HepG2 (cell line): ENCODE results near the gene CTIF. TPM values are rescaled to one million over a fixed set of nuclear protein-coding genes. Genes with fewer than 3 reads are reported as not detected.

Source experiments
- MLXIP ChIP-seq: sonication (generic); formaldehyde crosslinking; IDR thresholded peaks from 2 replicates; pipeline ENCODE4 v1.9.0; 2021; ENCODE audit warnings: missing genetic modification reagents, borderline replicate concordance
- NR2F2 ChIP-seq: IDR thresholded peaks from 2 replicates; pipeline ENCODE4 v1.6.1; 2012; ENCODE audit warnings: low read depth, inconsistent platforms, borderline replicate concordance
- POLR2A ChIP-seq, 2 experiments: IDR thresholded peaks; 2 replicates each; pipeline ENCODE4 v1.6.1; 2011; ENCODE audit warnings: low read depth in 2 of 2, low read length in 2 of 2, mild to moderate bottlenecking in 1 of 2, moderate library complexity in 1 of 2; ENCODE audit not compliant: insufficient read depth in 1 of 2
- RFXANK ChIP-seq: IDR thresholded peaks from 2 replicates; pipeline ENCODE4 v1.6.1; 2016
- SKIL ChIP-seq: sonication (generic); formaldehyde crosslinking; IDR thresholded peaks from 2 replicates; pipeline ENCODE4 v1.8.0; 2022; ENCODE audit warnings: missing genetic modification reagents, mild to moderate bottlenecking, moderate library complexity, borderline replicate concordance
- THAP8 ChIP-seq: sonication (generic); formaldehyde crosslinking; IDR thresholded peaks from 2 replicates; pipeline ENCODE4 v1.5.1; 2020; ENCODE audit warnings: missing genetic modification reagents, mild to moderate bottlenecking, borderline replicate concordance
- ZNF121 ChIP-seq: sonication (generic); formaldehyde crosslinking; IDR thresholded peaks from 2 replicates; pipeline ENCODE4 v1.5.0; 2020; ENCODE audit warnings: mild to moderate bottlenecking, missing genetic modification reagents
- ZNF281 ChIP-seq: sonication (generic); formaldehyde crosslinking; IDR thresholded peaks from 2 replicates; pipeline ENCODE4 v1.4.0; 2020; ENCODE audit warnings: missing genetic modification reagents, borderline replicate concordance
- ZNF513 ChIP-seq: sonication (generic); formaldehyde crosslinking; conservative IDR thresholded peaks from 2 replicates; pipeline ENCODE4 v1.5.0; 2020; ENCODE audit warnings: missing genetic modification reagents
- ZNF576 ChIP-seq: sonication (generic); formaldehyde crosslinking; IDR thresholded peaks from 2 replicates; pipeline ENCODE4 v1.4.0; 2020; ENCODE audit warnings: mild to moderate bottlenecking, missing genetic modification reagents
- ZNF710 ChIP-seq: sonication (generic); formaldehyde crosslinking; IDR thresholded peaks from 2 replicates; pipeline ENCODE4 v1.5.0; 2020; ENCODE audit warnings: mild to moderate bottlenecking, missing genetic modification reagents, borderline replicate concordance
- ZNF800 ChIP-seq: sonication (generic); formaldehyde crosslinking; IDR thresholded peaks from 2 replicates; pipeline ENCODE4 v1.4.0; 2020; ENCODE audit warnings: missing genetic modification reagents
- ZNF839 ChIP-seq: sonication (generic); formaldehyde crosslinking; IDR thresholded peaks from 2 replicates; pipeline ENCODE4 v1.4.0; 2020; ENCODE audit warnings: missing genetic modification reagents, mild to moderate bottlenecking, borderline replicate concordance
- polyA plus RNA-seq, 8 experiments: library from polyadenylated mRNA; depleted of rRNA in 3 of 8; stranded (reverse) in 7 of 8; unstranded in 1 of 8; fragments of >200 nt; fragmentation: Illumina TruSeq in 4 of 8; extraction: Trizol in 4 of 8; gene quantifications; 2 replicates each; pipeline versions ENCODE4 v1.2.1 to v1.2.3, GENCODE V29; 2011 to 2016; ENCODE audit warnings: low read depth in 4 of 8, missing spikeins in 1 of 8, mixed read lengths in 1 of 8; ENCODE audit not compliant: insufficient read depth in 1 of 8
- total RNA-seq, 5 experiments: library from RNA; depleted of rRNA; stranded (reverse); fragments of >200 nt; fragmentation: Illumina TruSeq; extraction: Trizol; gene quantifications; 2 replicates each; pipeline ENCODE4 v1.2.3, GENCODE V29; 2016; ENCODE audit warnings: low read depth in 1 of 5

The CTIF gene
- total and polyA plus RNA-seq, 2 of the 13 experiments (the other 11 are each of a cell fraction or from before 2014, with no cell fraction given), result 18.2 to 28.0 TPM

- TF ChIP-seq ZNF281 (CRISPR knock-in tag) (no peak), MLXIP (CRISPR knock-in tag) (no peak), POLR2A (IDR thresholded peaks at IDR 0.05; ENCODE audit: insufficient read depth in 1 of 2, low read depth in 2 of 2, low read length in 2 of 2) (no peak), ZNF839 (CRISPR knock-in tag) (0 out of 2 replicates have a peak, but pooled peaks have one; percentile 74), SKIL (CRISPR knock-in tag) (no peak; the same call in 1 of the 2 replicates), RFXANK (CRISPR knock-in tag) (0 out of 2 replicates have a peak, but pooled peaks have one; percentile 58), ZNF121 (CRISPR knock-in tag) (no peak; the same call in 1 of the 2 replicates), ZNF710 (CRISPR knock-in tag) (no peak), THAP8 (no peak), ZNF800 (CRISPR knock-in tag) (no peak), ZNF513 (CRISPR knock-in tag) (no peak), NR2F2 (peak; percentile 70), ZNF576 (CRISPR knock-in tag) (no peak)
Observed at GRCh38 chr18:48896875-48897511, 358.2 kb downstream of the CTIF start (continued).
